SU-DHL-6 (cell line): Measurements from ENCODE around the gene TMEM182.

Experiments used
- H2AFZ ChIP-seq: fragments of 200-600 bp; sonication (generic); 2 replicates; pipeline ENCODE4 v1.6.1; 2014; ENCODE audit warnings: low read depth, mild to moderate bottlenecking, moderate library complexity, mixed read lengths, antibody characterized with exemption, low read length; ENCODE audit not compliant: severe bottlenecking
- H3F3A ChIP-seq: fragments of 200-600 bp; shearing (Covaris generic); 2 replicates; pipeline ENCODE4 v1.6.0; 2016; ENCODE audit warnings: antibody characterized with exemption, mild to moderate bottlenecking; ENCODE audit not compliant: insufficient read depth
- H3K27ac ChIP-seq: fragments of 200-600 bp; sonication (generic); 2 replicates; pipeline ENCODE4 v1.5.1; 2016; ENCODE audit warnings: low read depth, mild to moderate bottlenecking, low read length, moderate library complexity, mixed read lengths
- H3K27me3 ChIP-seq: fragments of 200-600 bp; sonication (generic), shearing (Covaris generic); 2 replicates; pipeline ENCODE4 v1.6.0; 2014; ENCODE audit warnings: mild to moderate bottlenecking, low read length
- H3K36me3 ChIP-seq: fragments of 200-600 bp; sonication (generic); 2 replicates; pipeline ENCODE4 v1.6.1; 2014; ENCODE audit warnings: mild to moderate bottlenecking, low read length, mixed read lengths
- H3K4me2 ChIP-seq: fragments of 300-600, 200-600 bp; shearing (Covaris generic), sonication (generic); 2 replicates; pipeline ENCODE4 v1.6.0; 2014; ENCODE audit warnings: low read length, low read depth, mild to moderate bottlenecking; ENCODE audit not compliant: poor library complexity, severe bottlenecking
- H3K4me3 ChIP-seq: fragments of 200-600 bp; sonication (generic); 2 replicates; pipeline ENCODE4 v1.5.1; 2014; ENCODE audit warnings: antibody characterized with exemption, low read length, mild to moderate bottlenecking, mixed read lengths; ENCODE audit not compliant: insufficient read depth, poor library complexity, severe bottlenecking
- H3K79me2 ChIP-seq: fragments of 200-600 bp; sonication (generic); 2 replicates; pipeline ENCODE4 v1.6.1; 2014; ENCODE audit warnings: mild to moderate bottlenecking, low read length, moderate library complexity; ENCODE audit not compliant: insufficient read depth
- H3K9ac ChIP-seq: fragments of 200-600 bp; sonication (generic); 2 replicates; pipeline ENCODE4 v1.7.0; 2014; ENCODE audit warnings: mild to moderate bottlenecking, low read length
- H3K9me2 ChIP-seq: fragments of 200-600 bp; sonication (generic); replicated peaks from 2 replicates; pipeline ENCODE4 v1.6.1; 2014; ENCODE audit warnings: low read length; ENCODE audit not compliant: insufficient read depth
- H3K9me3 ChIP-seq: fragments of 200-600 bp; sonication (generic); 2 replicates; pipeline ENCODE4 v1.6.1; 2014; ENCODE audit warnings: low read length, mixed read lengths; ENCODE audit not compliant: insufficient read depth
- H4K20me1 ChIP-seq: fragments of 200-600 bp; sonication (generic); 2 replicates; pipeline ENCODE4 v1.6.1; 2014; ENCODE audit warnings: low read depth, mild to moderate bottlenecking, antibody characterized with exemption, low read length, moderate library complexity, mixed read lengths
- EZH2phosphoT487 ChIP-seq: fragments of 200-600 bp; sonication (generic), shearing (Covaris generic); conservative IDR thresholded peaks from 2 replicates; pipeline ENCODE4 v1.6.1; 2018; ENCODE audit warnings: mild to moderate bottlenecking, antibody characterized with exemption, low read length, moderate library complexity, mixed read lengths
- TF ChIP-seq, protein P1 (sequence below): fragments of 200-600 bp; sonication (generic); IDR thresholded peaks from one replicate; pipeline ENCODE4 v1.5.1; 2017; ENCODE audit warnings: antibody characterized with exemption, mild to moderate bottlenecking, low read length, moderate library complexity; ENCODE audit not compliant: insufficient read depth, poor library complexity, severe bottlenecking

Gene TMEM182

DNA sequence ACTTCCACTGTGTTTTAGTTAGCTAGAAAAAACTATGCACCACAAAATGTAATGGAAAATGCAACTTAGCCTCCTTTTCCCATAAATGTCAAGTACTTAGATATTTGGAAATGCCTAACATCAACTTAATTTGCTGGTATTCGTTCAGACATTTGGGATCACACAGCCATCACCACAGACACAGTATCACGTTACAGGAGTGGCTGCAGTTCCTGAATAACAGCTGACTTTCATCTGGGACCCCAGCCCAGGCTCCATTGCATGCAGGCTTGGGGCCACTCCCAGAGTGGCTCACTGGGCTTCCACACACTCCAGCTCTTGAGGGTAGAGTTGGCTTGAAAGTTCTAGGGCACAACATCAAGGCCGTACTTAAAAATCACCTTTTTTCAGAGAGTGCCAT lies 9.3 kb downstream of the TMEM182 start:
- Histone ChIP-seq H3K79me2 (no peaks in the 10 kb centered on the region), H3K4me2 (no peak overlapping the region)
- no peak for TF ChIP-seq EZH2phosphoT487
- TF ChIP-seq, protein P1, sequence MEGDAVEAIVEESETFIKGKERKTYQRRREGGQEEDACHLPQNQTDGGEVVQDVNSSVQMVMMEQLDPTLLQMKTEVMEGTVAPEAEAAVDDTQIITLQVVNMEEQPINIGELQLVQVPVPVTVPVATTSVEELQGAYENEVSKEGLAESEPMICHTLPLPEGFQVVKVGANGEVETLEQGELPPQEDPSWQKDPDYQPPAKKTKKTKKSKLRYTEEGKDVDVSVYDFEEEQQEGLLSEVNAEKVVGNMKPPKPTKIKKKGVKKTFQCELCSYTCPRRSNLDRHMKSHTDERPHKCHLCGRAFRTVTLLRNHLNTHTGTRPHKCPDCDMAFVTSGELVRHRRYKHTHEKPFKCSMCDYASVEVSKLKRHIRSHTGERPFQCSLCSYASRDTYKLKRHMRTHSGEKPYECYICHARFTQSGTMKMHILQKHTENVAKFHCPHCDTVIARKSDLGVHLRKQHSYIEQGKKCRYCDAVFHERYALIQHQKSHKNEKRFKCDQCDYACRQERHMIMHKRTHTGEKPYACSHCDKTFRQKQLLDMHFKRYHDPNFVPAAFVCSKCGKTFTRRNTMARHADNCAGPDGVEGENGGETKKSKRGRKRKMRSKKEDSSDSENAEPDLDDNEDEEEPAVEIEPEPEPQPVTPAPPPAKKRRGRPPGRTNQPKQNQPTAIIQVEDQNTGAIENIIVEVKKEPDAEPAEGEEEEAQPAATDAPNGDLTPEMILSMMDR: no peak

DNA sequence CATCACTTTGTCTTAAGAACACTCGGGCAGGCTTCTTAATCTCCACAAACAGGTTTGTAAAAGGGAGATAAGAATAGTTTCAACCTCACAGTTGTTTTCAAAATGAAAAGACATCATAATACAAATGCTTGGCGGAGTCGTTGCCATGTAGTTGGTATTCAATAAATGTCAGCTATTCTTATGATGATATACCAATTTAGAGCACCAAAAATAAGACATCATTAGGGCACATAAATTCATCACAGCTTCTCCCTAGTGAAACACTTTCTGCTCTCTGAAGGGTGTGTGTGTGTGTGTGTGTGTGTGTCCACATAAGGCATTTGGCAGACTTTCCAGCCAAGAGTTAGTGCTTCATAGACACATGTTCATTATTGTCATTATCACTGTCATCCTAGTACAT lies 10.8 kb downstream of the TMEM182 start:
- no peak for TF ChIP-seq EZH2phosphoT487
- TF ChIP-seq, protein P1: no peak
- no peaks in the 10 kb centered on the region for H3K79me2 ChIP-seq
- H4K20me1 ChIP-seq: no peaks in the 10 kb centered on the region
- no peak overlapping the region for H2AFZ ChIP-seq
- no peaks in the 10 kb centered on the region for H3K27me3 ChIP-seq
- no peaks in the 10 kb centered on the region for H3K36me3 ChIP-seq
- no peaks in the 10 kb centered on the region for H3F3A ChIP-seq
- H3K9me2 ChIP-seq: no peaks in the 10 kb centered on the region
- H3K9ac ChIP-seq: no peak overlapping the region
- no peak overlapping the region for H3K4me3 ChIP-seq
- no peak overlapping the region for H3K27ac ChIP-seq
- no peaks in the 10 kb centered on the region for H3K9me3 ChIP-seq
- no peak overlapping the region for H3K4me2 ChIP-seq

More for the DNA sequence above, 9.3 kb downstream of the TMEM182 start:
- no peaks in the 10 kb centered on the region for H3K9me2 ChIP-seq
- H2AFZ ChIP-seq: no peak overlapping the region
- H3K9ac ChIP-seq: no peak overlapping the region
- H3K27me3 ChIP-seq: no peaks in the 10 kb centered on the region
- H3K4me3 ChIP-seq: no peak overlapping the region
- H4K20me1 ChIP-seq: no peaks in the 10 kb centered on the region
- no peaks in the 10 kb centered on the region for H3F3A ChIP-seq
- no peak overlapping the region for H3K27ac ChIP-seq
- H3K36me3 ChIP-seq: 0 out of 2 replicates have a peak, but pooled peaks cover 3% of the 10 kb centered on the region
- no peaks in the 10 kb centered on the region for H3K9me3 ChIP-seq

DNA sequence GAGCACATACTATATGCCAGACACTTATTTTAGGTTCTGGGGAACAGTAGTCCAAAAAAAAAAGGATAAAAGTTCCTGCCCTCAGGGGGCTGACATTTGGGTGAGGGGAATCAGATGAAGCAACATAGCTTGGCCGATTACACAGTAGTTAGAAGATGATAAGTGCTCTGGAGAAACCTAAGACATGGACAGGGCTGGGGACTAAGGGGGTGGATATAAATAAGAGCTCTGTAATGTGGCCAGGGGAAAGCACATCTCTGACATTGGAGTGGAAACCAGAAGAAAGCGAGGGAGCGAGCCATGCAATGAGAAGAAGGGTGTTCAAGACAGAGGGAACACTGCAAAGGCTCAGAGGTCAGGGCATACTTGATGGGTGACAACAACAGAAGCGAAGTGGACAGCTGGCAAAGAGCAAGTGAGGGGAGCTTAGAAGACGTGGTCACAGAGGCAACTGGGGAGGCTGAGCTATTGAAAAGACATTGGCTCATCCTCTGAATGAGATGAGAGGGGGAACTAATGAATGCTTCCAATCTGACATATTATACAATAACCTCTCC lies 11.4 kb downstream of the TMEM182 start:
- Histone ChIP-seq H3K9me3 (no peaks in the 10 kb centered on the region), H3K4me2 (no peak overlapping the region), H3K4me3 (no peak overlapping the region), H4K20me1 (no peaks in the 10 kb centered on the region), H3K27ac (no peak overlapping the region), H3F3A (no peaks in the 10 kb centered on the region), H3K27me3 (no peaks in the 10 kb centered on the region), H3K9ac (no peak overlapping the region), H2AFZ (no peak overlapping the region), H3K9me2 (no peaks in the 10 kb centered on the region), H3K79me2 (no peaks in the 10 kb centered on the region), H3K36me3 (no peaks in the 10 kb centered on the region)
- TF ChIP-seq, protein P1: no peak
- TF ChIP-seq EZH2phosphoT487: no peak
